Body of pancreas (tissue), 4 donors: Measurements from ENCODE around the gene NEB.

Source experiments
- CTCF ChIP-seq, 7 experiments: fragments of 450-650 bp in 4 of 7; fragments of 200-600 bp in 3 of 7; sonication (generic) in 3 of 7; IDR thresholded peaks; one replicate each; pipeline ENCODE4 v1.5.1; 2016 to 2019; ENCODE audit warnings: antibody characterized with exemption in 7 of 7
- POLR2A ChIP-seq, 3 donors: fragments of 450-650 bp; IDR thresholded peaks; one replicate each; pipeline ENCODE4 v1.6.1; 2016; ENCODE audit warnings: antibody characterized with exemption in 3 of 3, mild to moderate bottlenecking in 2 of 3

GRCh38 chr2:151552287-151552686 is 182.0 kb downstream of the NEB start:
- TF ChIP-seq CTCF (IDR thresholded peaks at IDR 0.05), result no peak
- TF ChIP-seq POLR2A (IDR thresholded peaks at IDR 0.05), result no peak
